ENCODE measurements around the gene BUB1B.
"Not testable (repeated sequence)": the region's sequence is repeated elsewhere in the genome, so short reads cannot be mapped to it uniquely, and the experiment has no call there.

Gene BUB1B

DNA sequence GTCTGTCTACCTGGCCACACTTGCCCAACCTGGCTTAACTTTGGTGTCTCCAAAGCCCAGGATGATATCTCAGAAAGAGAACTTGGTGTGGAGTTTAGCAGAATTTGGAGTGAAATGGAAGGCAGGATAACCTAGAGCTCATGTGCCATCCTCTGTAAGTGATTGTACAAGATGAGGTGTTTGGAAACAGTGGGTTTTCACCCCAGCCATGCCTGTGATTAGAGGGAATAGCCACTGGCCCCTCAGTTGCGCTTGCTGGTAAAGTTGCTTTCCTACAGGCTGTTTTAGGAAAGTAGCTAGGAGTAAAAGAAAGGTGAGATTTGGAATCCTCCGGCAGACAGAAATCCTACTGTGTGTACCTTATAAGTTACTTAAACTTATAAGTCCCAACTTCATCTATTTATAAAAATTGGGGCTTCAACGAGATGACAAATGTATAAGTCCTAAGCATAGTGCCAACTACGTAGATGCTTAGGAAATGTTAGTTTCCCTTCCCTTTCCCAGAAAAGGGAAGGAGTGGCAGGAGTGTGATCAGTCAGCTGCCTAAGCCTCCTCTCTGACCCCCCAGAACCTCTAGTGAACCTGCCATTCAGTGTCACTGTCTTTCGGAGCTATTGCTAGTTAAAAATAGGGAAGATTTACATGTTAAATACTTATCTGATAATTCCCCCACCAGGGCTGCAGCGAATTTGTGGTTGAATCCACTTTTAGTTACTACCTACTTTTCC is 38.8 kb upstream of the BUB1B start:
- Histone ChIP-seq H3K36me3 (ENCODE audit: low read length) (no peaks in the 10 kb centered on the region), H3K79me2 (ENCODE audit: insufficient read depth, low read length) (no peaks in the 10 kb centered on the region), H3K9ac (ENCODE audit: low read length) (no peak overlapping the region), H3K27ac (ENCODE audit: low read depth, low read length) (no peak overlapping the region), H3F3A (ENCODE audit: insufficient read depth) (peaks cover 7% of the 10 kb centered on the region; the same call in 1 of the 2 replicates), H4K20me1 (ENCODE audit: low read depth, low read length) (no peaks in the 10 kb centered on the region), H3K9me3 (ENCODE audit: insufficient read depth, low read length) (no peaks in the 10 kb centered on the region), H3K27me3 (ENCODE audit: low read length) (no peaks in the 10 kb centered on the region), H3K4me3 (ENCODE audit: insufficient read depth, low read length, poor library complexity, severe bottlenecking) (no peak overlapping the region), H2AFZ (ENCODE audit: low read depth, low read length, severe bottlenecking) (no peak overlapping the region), H3K9me2 (replicated peaks; ENCODE audit: insufficient read depth, low read length) (no peaks in the 10 kb centered on the region), H3K4me2 (ENCODE audit: low read depth, low read length, poor library complexity, severe bottlenecking) (no peak overlapping the region)
- TF ChIP-seq, protein P1, sequence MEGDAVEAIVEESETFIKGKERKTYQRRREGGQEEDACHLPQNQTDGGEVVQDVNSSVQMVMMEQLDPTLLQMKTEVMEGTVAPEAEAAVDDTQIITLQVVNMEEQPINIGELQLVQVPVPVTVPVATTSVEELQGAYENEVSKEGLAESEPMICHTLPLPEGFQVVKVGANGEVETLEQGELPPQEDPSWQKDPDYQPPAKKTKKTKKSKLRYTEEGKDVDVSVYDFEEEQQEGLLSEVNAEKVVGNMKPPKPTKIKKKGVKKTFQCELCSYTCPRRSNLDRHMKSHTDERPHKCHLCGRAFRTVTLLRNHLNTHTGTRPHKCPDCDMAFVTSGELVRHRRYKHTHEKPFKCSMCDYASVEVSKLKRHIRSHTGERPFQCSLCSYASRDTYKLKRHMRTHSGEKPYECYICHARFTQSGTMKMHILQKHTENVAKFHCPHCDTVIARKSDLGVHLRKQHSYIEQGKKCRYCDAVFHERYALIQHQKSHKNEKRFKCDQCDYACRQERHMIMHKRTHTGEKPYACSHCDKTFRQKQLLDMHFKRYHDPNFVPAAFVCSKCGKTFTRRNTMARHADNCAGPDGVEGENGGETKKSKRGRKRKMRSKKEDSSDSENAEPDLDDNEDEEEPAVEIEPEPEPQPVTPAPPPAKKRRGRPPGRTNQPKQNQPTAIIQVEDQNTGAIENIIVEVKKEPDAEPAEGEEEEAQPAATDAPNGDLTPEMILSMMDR (IDR thresholded peaks at IDR 0.05; ENCODE audit: insufficient read depth, low read length, poor library complexity, severe bottlenecking), result no peak

GRCh38 chr15:40122989-40123388 is 37.9 kb upstream of the BUB1B start:
- H3K4me3 ChIP-seq (ENCODE audit: insufficient read depth, low read length, poor library complexity, severe bottlenecking); H3K79me2 ChIP-seq (ENCODE audit: insufficient read depth, low read length); H3K36me3 ChIP-seq (ENCODE audit: low read length); H3K27me3 ChIP-seq (ENCODE audit: low read length); H4K20me1 ChIP-seq (ENCODE audit: low read depth, low read length); H3K4me2 ChIP-seq (ENCODE audit: low read depth, low read length, poor library complexity, severe bottlenecking); H3K9ac ChIP-seq (ENCODE audit: low read length); H3K27ac ChIP-seq (ENCODE audit: low read depth, low read length); H2AFZ ChIP-seq (ENCODE audit: low read depth, low read length, severe bottlenecking); H3F3A ChIP-seq (ENCODE audit: insufficient read depth); H3K9me2 ChIP-seq (replicated peaks; ENCODE audit: insufficient read depth, low read length); H3K9me3 ChIP-seq (ENCODE audit: insufficient read depth, low read length): not testable (repeated sequence)

DNA sequence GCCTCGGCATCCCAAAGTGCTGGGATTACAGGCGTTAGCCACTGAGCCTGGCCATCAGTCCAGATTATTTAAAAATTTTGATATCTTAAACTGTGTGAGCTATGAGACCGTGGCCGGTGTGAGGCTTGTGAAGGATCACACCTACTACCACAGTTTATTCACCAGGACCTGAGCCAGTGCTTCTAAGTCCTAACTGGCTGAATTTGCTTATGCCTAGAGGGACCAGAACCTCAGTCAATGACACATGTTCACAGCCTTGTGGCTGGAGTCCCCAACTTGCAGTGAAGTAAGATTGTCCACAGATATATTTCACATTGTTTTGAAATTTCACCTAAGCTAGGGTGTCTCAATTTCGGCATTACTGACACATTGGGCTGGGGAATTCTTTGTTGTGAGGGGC is 37.0 kb upstream of the BUB1B start:
- H3K27ac ChIP-seq (ENCODE audit: low read depth, low read length); H3K9me2 ChIP-seq (replicated peaks; ENCODE audit: insufficient read depth, low read length); H3K36me3 ChIP-seq (ENCODE audit: low read length); H2AFZ ChIP-seq (ENCODE audit: low read depth, low read length, severe bottlenecking); H3K9ac ChIP-seq (ENCODE audit: low read length); H3K9me3 ChIP-seq (ENCODE audit: insufficient read depth, low read length); H4K20me1 ChIP-seq (ENCODE audit: low read depth, low read length); H3F3A ChIP-seq (ENCODE audit: insufficient read depth); H3K4me3 ChIP-seq (ENCODE audit: insufficient read depth, low read length, poor library complexity, severe bottlenecking); H3K4me2 ChIP-seq (ENCODE audit: low read depth, low read length, poor library complexity, severe bottlenecking); H3K79me2 ChIP-seq (ENCODE audit: insufficient read depth, low read length); H3K27me3 ChIP-seq (ENCODE audit: low read length): not testable (repeated sequence)

- not testable (repeated sequence) for H3K27ac ChIP-seq (ENCODE audit: low read depth, low read length); H3K27me3 ChIP-seq (ENCODE audit: low read length); H3K9me3 ChIP-seq (ENCODE audit: insufficient read depth, low read length); H3K9ac ChIP-seq (ENCODE audit: low read length); H3K79me2 ChIP-seq (ENCODE audit: insufficient read depth, low read length); H3K4me3 ChIP-seq (ENCODE audit: insufficient read depth, low read length, poor library complexity, severe bottlenecking); H3K36me3 ChIP-seq (ENCODE audit: low read length); H4K20me1 ChIP-seq (ENCODE audit: low read depth, low read length); H3K4me2 ChIP-seq (ENCODE audit: low read depth, low read length, poor library complexity, severe bottlenecking); H2AFZ ChIP-seq (ENCODE audit: low read depth, low read length, severe bottlenecking); H3F3A ChIP-seq (ENCODE audit: insufficient read depth); H3K9me2 ChIP-seq (replicated peaks; ENCODE audit: insufficient read depth, low read length)
Observed at GRCh38 chr15:40124333-40124732, 36.5 kb upstream of the BUB1B start.

DNA sequence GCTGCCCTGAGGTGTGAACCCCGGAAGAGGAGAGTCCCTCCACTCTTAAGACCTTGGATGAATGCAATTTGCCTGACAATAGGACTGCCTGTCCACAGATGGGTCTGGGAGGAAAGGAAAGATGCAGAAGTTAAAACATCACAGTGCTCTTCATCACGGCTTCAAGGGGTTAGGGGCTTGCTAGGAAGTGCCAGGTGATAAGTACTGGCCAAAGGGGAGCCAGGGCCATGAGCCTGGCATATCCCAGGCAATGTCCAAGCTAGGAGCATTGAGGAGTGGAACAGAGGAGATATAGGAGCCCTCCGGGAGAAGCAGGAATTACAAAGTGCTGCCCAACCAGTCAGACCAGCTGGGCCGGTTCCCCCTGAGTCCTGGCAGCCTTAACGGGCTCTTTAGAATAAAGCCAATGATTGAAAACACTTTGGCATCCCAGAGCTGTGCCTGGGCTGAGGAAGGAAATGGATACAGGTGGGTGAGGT is 36.0 kb upstream of the BUB1B start:
- H2AFZ ChIP-seq (ENCODE audit: low read depth, low read length, severe bottlenecking); H3K36me3 ChIP-seq (ENCODE audit: low read length); H3K27ac ChIP-seq (ENCODE audit: low read depth, low read length); H3K79me2 ChIP-seq (ENCODE audit: insufficient read depth, low read length); H3F3A ChIP-seq (ENCODE audit: insufficient read depth); H3K9me2 ChIP-seq (replicated peaks; ENCODE audit: insufficient read depth, low read length); H3K9ac ChIP-seq (ENCODE audit: low read length); H3K4me3 ChIP-seq (ENCODE audit: insufficient read depth, low read length, poor library complexity, severe bottlenecking); H3K27me3 ChIP-seq (ENCODE audit: low read length); H3K4me2 ChIP-seq (ENCODE audit: low read depth, low read length, poor library complexity, severe bottlenecking); H3K9me3 ChIP-seq (ENCODE audit: insufficient read depth, low read length); H4K20me1 ChIP-seq (ENCODE audit: low read depth, low read length): not testable (repeated sequence)
